PFSK-1 (cell line): ENCODE results near the gene QPRT.

ENCODE experiments used
- FOXP2 ChIP-seq: optimal IDR thresholded peaks from 2 replicates; pipeline ENCODE3; 2011; ENCODE audit warnings: borderline replicate concordance, control low read depth, inconsistent platforms; ENCODE audit not compliant: insufficient read depth; ENCODE audit errors: extremely low read length, extremely low read depth
- POLR2AphosphoS5 ChIP-seq: IDR thresholded peaks from 2 replicates; pipeline ENCODE4 v1.6.1; 2012; ENCODE audit warnings: low read depth, mild to moderate bottlenecking, control low read depth, low read length, moderate library complexity
- SIN3A ChIP-seq: IDR thresholded peaks from 2 replicates; pipeline ENCODE4 v1.6.1; 2012; ENCODE audit warnings: mild to moderate bottlenecking, low read length, moderate library complexity, borderline replicate concordance; ENCODE audit not compliant: insufficient read depth
- TAF1 ChIP-seq: IDR thresholded peaks from 2 replicates; pipeline ENCODE4 v1.6.1; 2012; ENCODE audit warnings: low read length, control low read depth, borderline replicate concordance; ENCODE audit not compliant: insufficient read depth
- TF ChIP-seq, protein P1 (sequence below), 2 experiments: IDR thresholded peaks; 2 replicates each; pipeline versions ENCODE4 v1.6.1 to v1.8.0; 2011 to 2012; ENCODE audit warnings: low read depth in 2 of 2, low read length in 2 of 2, control low read depth in 1 of 2, inconsistent platforms in 1 of 2, mild to moderate bottlenecking in 1 of 2, moderate library complexity in 1 of 2; ENCODE audit not compliant: insufficient read depth in 1 of 2

QPRT gene

DNA sequence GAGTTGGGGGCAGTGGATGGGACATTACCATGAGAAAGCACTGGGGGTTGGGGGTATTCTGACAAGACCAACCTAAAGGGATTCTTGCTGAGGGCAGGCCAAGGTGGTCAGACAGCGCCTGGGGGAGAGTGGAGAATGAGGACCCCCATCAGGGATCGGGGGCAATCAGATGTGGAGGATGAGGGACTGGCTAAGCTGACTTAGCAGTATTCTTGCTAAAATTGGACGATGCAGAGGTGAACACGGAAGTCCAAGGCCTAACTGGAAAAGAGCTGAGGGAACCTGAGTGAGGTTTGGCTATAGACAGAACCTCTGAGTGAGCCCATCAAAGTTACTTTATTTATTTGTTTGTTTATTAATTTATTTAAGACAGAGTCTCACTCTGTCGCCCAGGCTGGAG lies 9.2 kb downstream of the QPRT start:
- no peak for TF ChIP-seq POLR2AphosphoS5
- TF ChIP-seq, protein P1, sequence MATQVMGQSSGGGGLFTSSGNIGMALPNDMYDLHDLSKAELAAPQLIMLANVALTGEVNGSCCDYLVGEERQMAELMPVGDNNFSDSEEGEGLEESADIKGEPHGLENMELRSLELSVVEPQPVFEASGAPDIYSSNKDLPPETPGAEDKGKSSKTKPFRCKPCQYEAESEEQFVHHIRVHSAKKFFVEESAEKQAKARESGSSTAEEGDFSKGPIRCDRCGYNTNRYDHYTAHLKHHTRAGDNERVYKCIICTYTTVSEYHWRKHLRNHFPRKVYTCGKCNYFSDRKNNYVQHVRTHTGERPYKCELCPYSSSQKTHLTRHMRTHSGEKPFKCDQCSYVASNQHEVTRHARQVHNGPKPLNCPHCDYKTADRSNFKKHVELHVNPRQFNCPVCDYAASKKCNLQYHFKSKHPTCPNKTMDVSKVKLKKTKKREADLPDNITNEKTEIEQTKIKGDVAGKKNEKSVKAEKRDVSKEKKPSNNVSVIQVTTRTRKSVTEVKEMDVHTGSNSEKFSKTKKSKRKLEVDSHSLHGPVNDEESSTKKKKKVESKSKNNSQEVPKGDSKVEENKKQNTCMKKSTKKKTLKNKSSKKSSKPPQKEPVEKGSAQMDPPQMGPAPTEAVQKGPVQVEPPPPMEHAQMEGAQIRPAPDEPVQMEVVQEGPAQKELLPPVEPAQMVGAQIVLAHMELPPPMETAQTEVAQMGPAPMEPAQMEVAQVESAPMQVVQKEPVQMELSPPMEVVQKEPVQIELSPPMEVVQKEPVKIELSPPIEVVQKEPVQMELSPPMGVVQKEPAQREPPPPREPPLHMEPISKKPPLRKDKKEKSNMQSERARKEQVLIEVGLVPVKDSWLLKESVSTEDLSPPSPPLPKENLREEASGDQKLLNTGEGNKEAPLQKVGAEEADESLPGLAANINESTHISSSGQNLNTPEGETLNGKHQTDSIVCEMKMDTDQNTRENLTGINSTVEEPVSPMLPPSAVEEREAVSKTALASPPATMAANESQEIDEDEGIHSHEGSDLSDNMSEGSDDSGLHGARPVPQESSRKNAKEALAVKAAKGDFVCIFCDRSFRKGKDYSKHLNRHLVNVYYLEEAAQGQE (IDR thresholded peaks at IDR 0.05; ENCODE audit: insufficient read depth in 1 of 2, low read depth in 2 of 2, low read length in 2 of 2): no peak
- TF ChIP-seq SIN3A: no peak

GRCh38 chr16:29694384-29695195 lies 15.6 kb downstream of the QPRT start:
- no peak for TF ChIP-seq SIN3A
- no peak for TF ChIP-seq FOXP2
- TF ChIP-seq POLR2AphosphoS5: no peak
- TF ChIP-seq, protein P1 (IDR thresholded peaks at IDR 0.05; ENCODE audit: insufficient read depth in 1 of 2, low read depth in 2 of 2, low read length in 2 of 2): no peak
- no peak for TF ChIP-seq TAF1

GRCh38 chr16:29696881-29697331 lies 17.9 kb downstream of the QPRT start:
- TF ChIP-seq, protein P1 (IDR thresholded peaks at IDR 0.05; ENCODE audit: insufficient read depth in 1 of 2, low read depth in 2 of 2, low read length in 2 of 2): no peak
- no peak for TF ChIP-seq TAF1
- no peak for TF ChIP-seq SIN3A
- no peak for TF ChIP-seq POLR2AphosphoS5
- no peak for TF ChIP-seq FOXP2

DNA sequence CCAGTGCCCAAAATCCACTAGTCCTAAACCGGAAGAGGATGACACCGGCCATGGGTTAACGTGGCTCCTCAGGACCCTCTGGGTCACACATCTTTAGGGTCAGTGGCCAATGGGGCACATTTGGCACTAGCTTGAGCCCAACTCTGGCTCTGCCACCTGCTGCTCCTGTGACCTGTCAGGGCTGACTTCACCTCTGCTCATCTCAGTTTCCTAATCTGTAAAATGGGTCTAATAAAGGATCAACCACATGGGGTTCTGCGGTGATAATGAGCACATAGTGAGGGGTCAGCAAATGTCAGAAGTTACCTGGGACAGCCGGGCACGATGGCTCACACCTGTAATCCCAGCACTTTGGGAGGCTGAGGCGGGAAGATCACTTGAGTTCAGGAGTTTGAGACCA lies 18.4 kb downstream of the QPRT start:
- TF ChIP-seq SIN3A (no peak), FOXP2 (no peak), POLR2AphosphoS5 (no peak), TAF1 (no peak)
- TF ChIP-seq, protein P1 (IDR thresholded peaks at IDR 0.05; ENCODE audit: insufficient read depth in 1 of 2, low read depth in 2 of 2, low read length in 2 of 2): no peak
